GM18505 (cell line): ENCODE results near the gene RNF146.
"Not testable (repeated sequence)": the region's sequence is repeated elsewhere in the genome, so short reads cannot be mapped to it uniquely, and the experiment has no call there.

Source experiments
- ATAC-seq: cut with Tn5 transposase; IDR thresholded peaks from one replicate; pipeline ENCODE4 v1.9.1; 2021; ENCODE audit not compliant: unreplicated experiment
- POLR2A ChIP-seq: IDR thresholded peaks from 4 replicates; pipeline ENCODE4 v1.6.1; 2011; ENCODE audit warnings: borderline replicate concordance; ENCODE audit not compliant: insufficient read depth, insufficient read length; ENCODE audit errors: extremely low read depth

Gene RNF146

DNA sequence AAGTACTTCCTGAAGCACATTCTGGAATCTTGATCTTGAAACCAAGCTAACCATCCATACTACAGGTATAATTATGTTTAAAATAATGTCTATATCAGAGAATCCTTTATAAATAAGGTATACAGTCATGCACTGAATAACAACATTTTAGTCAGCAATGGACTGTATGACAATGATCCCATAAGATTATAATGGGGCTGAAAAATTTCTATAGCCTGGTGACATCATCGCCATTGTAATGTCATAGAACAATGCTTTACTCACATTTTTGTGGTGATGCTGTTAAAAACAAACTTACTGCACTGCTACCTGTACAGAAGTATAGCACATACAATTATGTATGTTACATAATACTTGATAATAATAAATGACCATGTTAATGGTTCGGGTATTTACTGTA is 31.8 kb downstream of the RNF146 start:
- no peak for ATAC-seq
- no peak for TF ChIP-seq POLR2A

- no peak for TF ChIP-seq POLR2A
- no peak for ATAC-seq
These were observed 33.0 kb downstream of the RNF146 start for GRCh38 chr6:127299522-127300240.

DNA sequence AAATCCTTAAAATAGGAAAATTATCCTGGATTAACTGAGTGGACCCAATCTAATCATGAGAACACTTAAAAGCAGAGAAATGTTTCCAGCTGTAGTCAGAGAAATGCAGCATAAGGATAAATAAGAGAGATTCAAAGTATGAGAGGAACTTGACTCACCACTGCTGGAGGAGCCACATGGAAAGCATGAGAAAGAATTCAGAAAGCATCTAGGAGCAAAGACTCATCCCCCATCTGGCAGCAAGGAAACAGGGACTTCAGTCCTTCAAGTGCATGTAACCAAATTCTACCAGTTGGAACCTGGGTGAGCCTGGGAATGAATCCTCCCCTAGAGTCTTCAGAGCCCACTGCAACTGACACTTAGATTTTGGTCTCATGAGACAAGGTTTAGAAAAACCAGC is 33.7 kb downstream of the RNF146 start:
- ATAC-seq = no peak
- TF ChIP-seq POLR2A = no peak

GRCh38 chr6:127301199-127301700 is 34.6 kb downstream of the RNF146 start:
- ATAC-seq = no peak
- no peak for TF ChIP-seq POLR2A

DNA sequence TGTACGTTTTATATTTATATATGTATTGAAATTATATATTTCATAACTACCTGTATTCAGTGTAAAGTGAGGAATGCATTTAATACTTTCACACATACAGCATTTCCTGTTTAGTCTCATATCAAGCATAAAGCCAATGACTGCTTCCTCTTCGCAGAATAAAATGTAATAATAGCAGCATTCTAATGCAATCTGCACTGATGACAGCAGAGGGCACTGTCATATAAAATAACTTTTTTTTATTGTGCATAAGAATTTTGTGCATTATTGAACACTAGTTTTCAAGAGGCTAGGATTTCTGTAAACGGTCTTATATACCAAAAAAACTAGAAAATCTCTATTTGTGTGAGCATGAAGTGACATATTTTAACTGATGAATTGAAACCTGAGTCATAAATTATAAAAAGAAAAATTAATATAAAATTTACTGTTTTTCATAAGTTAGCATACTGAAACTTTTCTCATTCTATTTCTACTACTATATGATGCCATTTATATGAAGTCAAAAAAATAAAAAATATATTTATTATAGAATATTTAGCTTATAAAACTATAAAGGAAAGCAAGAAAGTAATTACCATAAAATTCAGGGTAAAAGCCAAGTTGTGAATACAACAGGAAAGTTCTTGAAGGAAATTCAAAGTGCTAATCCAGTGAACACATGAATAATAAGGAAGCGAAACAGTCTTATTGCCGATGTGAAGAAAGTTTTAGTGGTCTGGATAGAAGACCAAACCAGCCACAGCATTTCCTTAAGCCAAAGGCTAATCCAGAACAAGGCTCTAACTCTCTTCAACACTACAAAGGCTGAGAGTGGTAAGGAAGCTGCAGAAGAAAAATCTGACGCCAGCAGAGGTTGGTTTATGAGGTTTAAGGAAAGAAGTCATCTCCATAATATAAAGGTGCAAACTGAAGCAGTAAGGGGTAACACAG is 36.3 kb downstream of the RNF146 start:
- ATAC-seq = peak; percentile 75
- TF ChIP-seq POLR2A = no peak

DNA sequence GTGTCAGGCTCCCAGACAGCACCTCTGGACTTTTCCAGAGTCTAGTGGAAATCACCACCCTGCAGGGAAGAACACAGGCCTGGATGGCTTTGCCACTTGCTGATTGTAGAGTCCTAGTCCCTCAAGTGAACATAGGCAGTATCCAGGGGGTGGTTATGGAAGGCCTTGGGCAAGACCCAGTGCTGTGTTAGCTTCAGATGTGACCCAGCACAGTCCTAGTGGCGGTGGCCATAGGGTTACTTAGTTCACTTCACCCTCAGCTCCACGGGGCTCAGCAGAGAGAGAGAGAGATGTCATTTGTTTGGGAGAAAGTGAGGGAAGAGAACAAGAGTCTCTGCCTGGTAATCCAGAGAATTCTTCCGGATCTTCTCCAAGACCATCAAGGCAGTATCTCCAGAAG is 37.3 kb downstream of the RNF146 start:
- no peak for TF ChIP-seq POLR2A
- no peak for ATAC-seq

GRCh38 chr6:127305741-127306140 is 39.1 kb downstream of the RNF146 start:
- no peak for ATAC-seq
- TF ChIP-seq POLR2A = no peak

- no peak for ATAC-seq
- no peak for TF ChIP-seq POLR2A
These were observed 50.9 kb downstream of the RNF146 start for GRCh38 chr6:127317388-127318128.

- TF ChIP-seq POLR2A = no peak
- no peak for ATAC-seq
These were observed 53.0 kb downstream of the RNF146 start for GRCh38 chr6:127319686-127320085.

- ATAC-seq = no peak
- no peak for TF ChIP-seq POLR2A
These were observed 61.5 kb downstream of the RNF146 start for GRCh38 chr6:127328043-127328609.

DNA sequence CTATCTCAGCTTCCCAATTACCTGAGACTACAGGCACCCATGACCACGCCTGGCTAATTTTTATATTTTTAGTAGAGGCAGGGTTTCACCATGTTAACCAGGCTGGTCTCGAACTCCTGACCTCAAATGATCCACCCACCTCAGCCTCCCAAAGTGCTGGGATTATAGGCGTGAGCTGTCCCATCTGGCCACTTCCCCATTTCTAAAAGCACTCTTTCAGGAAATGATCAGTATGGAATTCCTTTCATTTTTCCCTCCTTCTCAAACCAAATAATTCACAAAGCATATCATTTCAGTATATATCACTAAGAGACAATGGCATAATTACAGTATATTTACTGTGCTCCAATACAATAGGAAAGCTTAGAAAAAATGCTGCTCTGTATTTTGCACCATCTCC is 64.6 kb downstream of the RNF146 start:
- ATAC-seq = not testable (repeated sequence)

DNA sequence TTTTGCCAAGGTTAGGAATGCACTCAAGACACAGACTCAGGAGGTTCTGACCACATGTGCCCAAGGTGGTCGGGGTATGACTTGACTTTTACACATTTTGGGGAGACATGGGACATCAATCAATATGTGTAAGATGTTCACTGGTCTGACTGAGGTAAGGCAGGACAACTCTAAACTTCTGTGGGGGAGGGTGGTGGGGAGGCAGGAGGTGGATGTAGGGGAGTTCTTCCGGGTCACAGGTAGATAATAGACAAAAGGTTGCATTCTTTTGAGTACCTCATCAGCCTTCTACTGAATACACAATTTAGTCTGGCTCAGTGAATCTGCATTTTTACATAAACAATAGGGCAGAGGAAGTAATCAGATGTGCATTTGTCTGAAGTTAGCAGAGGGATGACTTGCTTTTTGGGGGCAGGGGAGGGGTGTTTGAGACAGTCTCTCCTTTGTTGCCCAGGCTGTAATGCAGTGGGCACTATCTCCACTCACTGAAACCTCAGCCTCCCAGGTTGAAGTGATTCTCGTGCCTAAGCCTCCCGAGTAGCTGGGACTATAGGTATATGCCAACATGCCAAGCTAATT is 65.8 kb downstream of the RNF146 start:
- no peak for TF ChIP-seq POLR2A
- no peak for ATAC-seq
